GM18508 (cell line): ENCODE results near the gene TM9SF1.

Experiments used
- ATAC-seq: cut with Tn5 transposase; IDR thresholded peaks from one replicate; pipeline ENCODE4 v1.9.1; 2021; ENCODE audit warnings: moderate number of reproducible peaks; ENCODE audit not compliant: insufficient read depth, unreplicated experiment

TM9SF1 gene

GRCh38 chr14:24198814-24199524, 3.7 kb upstream of the TM9SF1 start:
- ATAC-seq: no peak

DNA sequence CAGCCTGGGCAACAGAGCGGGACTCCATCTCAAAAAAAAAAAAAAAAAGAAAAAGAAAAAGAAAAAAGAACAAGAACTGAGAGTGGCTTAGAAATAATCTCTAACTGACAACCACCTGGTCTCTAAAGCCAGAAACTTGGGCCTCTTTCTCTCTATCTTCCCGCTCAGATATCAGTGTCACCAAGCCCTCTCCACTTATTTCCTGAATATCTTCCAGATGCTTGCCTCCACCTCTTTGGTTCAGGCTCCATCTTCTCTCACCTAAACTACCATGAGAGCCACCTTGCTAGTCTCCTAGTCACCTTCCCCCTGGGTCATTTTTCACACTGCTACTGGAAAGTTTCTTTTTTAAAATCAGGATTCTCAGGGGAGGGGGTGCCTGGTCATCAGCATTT, 1.8 kb upstream of the TM9SF1 start:
- ATAC-seq: no peak

DNA sequence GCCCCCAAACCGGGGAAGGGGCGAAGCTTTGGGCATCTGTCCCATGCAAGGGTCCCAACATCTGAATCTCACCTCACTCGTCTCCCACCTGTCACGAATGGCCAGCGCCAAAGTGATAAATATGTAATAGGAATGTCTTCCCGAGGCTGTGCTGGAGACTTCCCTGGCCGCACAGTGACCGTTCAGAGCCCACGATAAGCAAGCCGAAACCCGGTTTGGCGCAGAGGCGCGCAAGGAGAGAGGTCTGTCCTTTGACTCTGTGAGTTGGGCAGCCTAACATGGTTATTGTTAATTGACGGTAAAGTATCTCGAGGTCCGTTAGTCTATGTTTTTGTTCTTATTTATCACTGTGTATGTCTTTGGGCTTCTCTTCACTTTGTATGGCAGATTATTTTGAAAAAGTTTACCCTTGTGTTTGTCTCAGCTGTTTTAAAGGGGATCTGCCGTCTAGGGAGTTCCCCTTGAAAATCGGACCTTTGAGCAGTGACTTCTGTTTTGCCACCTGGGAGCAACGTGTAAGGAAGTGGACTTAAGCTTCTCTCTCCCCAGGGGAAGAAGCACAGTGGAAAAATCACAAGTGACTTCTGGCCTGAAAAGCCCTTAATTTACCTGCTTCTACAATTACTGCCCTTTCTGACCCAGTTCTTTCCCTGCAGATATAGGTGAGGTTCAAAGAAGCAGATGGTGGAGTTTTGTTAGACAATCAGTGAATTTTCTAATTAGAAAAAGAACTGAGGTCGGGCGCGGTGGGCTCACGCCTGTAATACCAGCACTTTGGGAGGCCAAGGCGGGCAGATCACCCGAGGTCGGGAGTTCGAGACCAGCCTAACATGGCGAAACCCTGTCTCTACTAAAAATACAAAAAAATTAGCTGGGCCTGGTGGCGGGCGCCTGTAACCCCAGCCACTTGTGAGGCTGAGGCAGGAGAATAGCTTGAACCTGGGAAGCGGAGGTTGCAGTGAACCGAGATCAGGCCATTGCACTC, 1.1 kb upstream of the TM9SF1 start:
- ATAC-seq: no peak

GRCh38 chr14:24194873-24195185, 412 bp downstream of the TM9SF1 start:
- no peak for ATAC-seq

GRCh38 chr14:24194186-24194872, 912 bp downstream of the TM9SF1 start:
- ATAC-seq: no peak

- no peak for ATAC-seq
Measured at GRCh38 chr14:24192933-24193332, 2.3 kb downstream of the TM9SF1 start.

GRCh38 chr14:24190416-24190815, 4.8 kb downstream of the TM9SF1 start:
- no peak for ATAC-seq

DNA sequence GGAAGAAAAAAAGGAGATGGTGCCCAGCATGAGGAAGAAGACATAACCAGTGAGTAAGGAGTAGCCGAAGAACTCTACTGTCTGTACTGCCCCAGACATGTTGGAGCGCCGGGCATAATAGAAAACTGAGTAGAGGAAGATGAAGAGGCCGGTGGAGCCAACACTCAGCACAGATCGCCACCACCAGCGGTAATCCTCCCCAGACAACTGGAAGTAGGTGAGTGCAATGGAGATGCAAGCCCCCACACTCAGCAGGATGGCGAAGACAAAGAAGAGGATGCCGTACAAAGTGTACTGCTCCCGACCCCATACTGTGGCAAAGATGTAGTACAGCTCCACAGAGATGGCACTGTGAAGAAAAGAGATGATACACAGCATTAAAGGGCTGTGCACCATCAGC, 5.8 kb downstream of the TM9SF1 start:
- no peak for ATAC-seq

GRCh38 chr14:24189059-24189375, 6.2 kb downstream of the TM9SF1 start:
- no peak for ATAC-seq

- peak; percentile 54 for ATAC-seq
Measured at GRCh38 chr14:24188251-24189058, 6.8 kb downstream of the TM9SF1 start, which contains the start of gene IPO4. IPO4 (minus strand) TSS chr14:24188816; CDS start chr14:24188787, 29 bp downstream.

DNA sequence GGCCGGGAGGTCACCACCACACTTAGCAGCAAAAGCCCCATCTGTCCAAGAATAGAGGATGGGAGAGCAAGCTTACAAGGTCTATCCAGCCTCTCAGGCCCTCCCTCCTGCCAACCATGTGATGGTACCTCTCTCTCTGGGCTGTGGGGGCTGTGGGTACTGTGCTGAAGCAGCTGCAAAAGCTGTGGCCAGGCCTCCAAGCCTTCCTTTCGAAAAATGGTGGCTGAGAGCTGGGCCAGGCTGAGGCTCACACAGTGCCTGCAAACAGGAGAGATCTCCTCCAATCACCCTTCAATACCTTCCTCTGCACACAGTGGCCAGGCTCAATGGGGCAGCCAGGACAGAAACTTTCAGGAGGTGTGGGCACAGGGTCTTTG, 7.7 kb downstream of the TM9SF1 start:
- ATAC-seq: no peak

DNA sequence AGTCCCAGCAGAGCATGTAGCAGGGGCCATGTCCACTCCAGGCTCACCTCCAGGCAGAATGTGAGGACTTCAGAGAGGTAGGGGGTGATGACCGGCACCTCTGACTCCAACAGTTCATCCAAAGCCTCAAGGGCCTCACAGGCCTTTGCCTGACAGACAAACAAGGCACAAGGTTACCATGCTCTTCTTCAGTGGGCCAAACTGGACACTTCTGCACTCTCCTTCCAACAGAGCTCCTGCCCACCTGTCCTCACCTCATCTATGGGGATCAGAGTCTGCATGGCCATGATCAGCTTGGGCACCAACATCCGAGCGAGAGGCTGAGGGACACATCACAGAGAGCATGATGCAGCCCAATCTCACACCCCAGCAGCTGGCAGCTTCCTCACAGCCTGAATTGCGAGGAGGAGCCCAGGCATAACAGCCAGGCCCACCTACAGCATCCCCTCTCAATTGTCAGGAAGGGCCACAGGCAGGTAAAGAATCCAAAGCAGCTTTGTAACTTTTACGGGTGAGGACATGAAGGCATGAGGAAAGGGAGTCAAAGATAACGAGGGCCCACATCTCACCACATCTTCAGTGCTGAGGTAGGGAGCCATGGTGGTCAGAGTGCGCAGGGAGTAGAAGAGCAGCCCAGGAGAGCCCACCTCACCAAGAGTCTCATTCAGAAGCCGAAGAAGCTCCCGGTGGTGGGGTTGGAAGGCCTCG, 8.3 kb downstream of the TM9SF1 start:
- no peak for ATAC-seq

- no peak for ATAC-seq
Measured at GRCh38 chr14:24185741-24186140, 9.5 kb downstream of the TM9SF1 start.

DNA sequence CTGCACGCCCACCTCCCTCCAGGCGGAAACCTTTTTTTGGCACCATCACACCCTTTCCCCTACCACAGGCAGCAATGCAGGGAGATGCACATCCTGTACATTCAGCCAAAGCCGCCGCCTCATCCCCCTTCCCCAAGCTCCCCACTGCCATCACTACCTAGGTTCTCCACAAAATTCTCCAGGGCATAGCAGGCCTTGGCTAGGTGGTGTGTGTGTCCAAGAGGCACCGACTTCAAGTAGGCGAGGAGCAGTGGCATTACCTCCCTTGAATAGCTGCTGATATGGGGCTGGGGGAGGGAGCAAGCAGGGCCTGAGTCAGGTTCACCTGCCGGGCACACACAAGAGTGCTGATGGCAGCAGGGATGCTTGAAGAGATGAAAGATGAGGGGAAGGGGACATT, 10.2 kb downstream of the TM9SF1 start:
- no peak for ATAC-seq

DNA sequence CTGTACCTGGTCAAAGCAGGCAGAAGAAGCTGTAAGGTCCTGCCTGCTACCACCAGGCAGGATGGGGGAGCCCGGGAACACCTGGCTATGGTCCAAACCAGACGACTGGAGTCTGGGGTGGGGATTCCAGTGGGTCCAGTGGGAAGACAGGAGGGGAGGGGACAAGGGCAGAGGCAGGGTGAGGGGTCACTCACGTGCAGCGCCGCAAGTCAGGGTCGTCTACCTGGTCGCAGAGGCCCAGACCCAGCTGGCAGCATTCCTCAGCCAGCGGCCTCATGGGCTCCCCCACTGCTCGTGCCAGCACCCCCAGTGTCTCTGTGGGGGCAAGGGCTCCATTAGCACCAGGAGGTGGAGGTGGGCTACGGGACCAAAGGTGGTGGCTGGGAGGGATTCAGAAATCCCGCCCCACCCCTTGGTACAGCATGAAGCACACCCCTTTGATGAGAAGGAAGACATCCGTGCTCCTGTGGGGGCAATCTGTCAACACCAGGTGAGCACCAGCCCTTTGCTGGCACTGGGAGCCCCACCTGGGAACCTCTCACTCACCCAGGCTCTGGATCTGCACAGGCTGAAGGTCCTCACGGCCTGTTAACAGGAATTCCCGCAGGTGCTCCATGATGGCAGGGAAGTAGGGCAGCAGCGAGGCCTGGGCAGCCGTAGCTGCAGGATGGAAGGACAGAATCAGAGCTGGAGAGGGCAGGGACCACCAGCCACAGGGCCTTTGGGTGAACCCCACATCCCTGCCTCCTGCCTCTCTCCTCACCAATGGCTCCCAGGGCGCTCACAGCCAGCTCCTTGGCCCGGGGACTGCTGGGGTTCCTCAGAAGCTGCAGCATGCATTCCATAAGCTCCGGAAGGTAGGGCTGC, 10.9 kb downstream of the TM9SF1 start:
- ATAC-seq: no peak

- no peak for ATAC-seq
Measured at GRCh38 chr14:24183014-24183481, 12.2 kb downstream of the TM9SF1 start.

GRCh38 chr14:24182110-24182882, 12.9 kb downstream of the TM9SF1 start:
- no peak for ATAC-seq
